HG03439 (cell line): ENCODE measurements around the gene CRKL.
"Not testable (repeated sequence)": the region's sequence is repeated elsewhere in the genome, so short reads cannot be mapped to it uniquely, and the experiment has no call there.

Source experiments
- ATAC-seq: cut with Tn5 transposase; IDR thresholded peaks from one replicate; pipeline ENCODE4 v1.9.1; 2021; ENCODE audit warnings: mild to moderate bottlenecking, moderate library complexity; ENCODE audit not compliant: unreplicated experiment

Gene CRKL

GRCh38 chr22:20916916-20917810, at the start of gene CRKL:
TSS of gene CRKL (plus strand) at chr22:20917407. CDS start at chr22:20917935, 528 bp downstream.
- ATAC-seq: peak; percentile 90

- ATAC-seq: no peak
Measured at GRCh38 chr22:20868025-20868962, 48.9 kb upstream of the CRKL start.

- ATAC-seq: no peak
Measured at GRCh38 chr22:20869234-20869633, 48.0 kb upstream of the CRKL start.

GRCh38 chr22:20873214-20873613, 44.0 kb upstream of the CRKL start:
- ATAC-seq: no peak

- no peak for ATAC-seq
Measured at GRCh38 chr22:20875296-20875695, 41.9 kb upstream of the CRKL start.

GRCh38 chr22:20877715-20878114, 39.5 kb upstream of the CRKL start:
- ATAC-seq: no peak

GRCh38 chr22:20881231-20881630, 36.0 kb upstream of the CRKL start:
- no peak for ATAC-seq

GRCh38 chr22:20881869-20882815, 35.1 kb upstream of the CRKL start:
- no peak for ATAC-seq

- no peak for ATAC-seq
Measured at GRCh38 chr22:20882855-20883254, 34.4 kb upstream of the CRKL start.

- no peak for ATAC-seq
Measured at GRCh38 chr22:20884454-20884853, 32.8 kb upstream of the CRKL start.

- no peak for ATAC-seq
Measured at GRCh38 chr22:20885017-20885556, 32.1 kb upstream of the CRKL start.

GRCh38 chr22:20885557-20886323, 31.5 kb upstream of the CRKL start:
- ATAC-seq: no peak

GRCh38 chr22:20887375-20887774, 29.8 kb upstream of the CRKL start:
- ATAC-seq: no peak

- ATAC-seq: no peak
Measured at GRCh38 chr22:20889025-20889704, 28.0 kb upstream of the CRKL start.

- ATAC-seq: no peak
Measured at GRCh38 chr22:20889904-20890540, 27.2 kb upstream of the CRKL start.

GRCh38 chr22:20890975-20891374, 26.2 kb upstream of the CRKL start:
- no peak for ATAC-seq

- not testable (repeated sequence) for ATAC-seq
Measured at GRCh38 chr22:20897737-20898136, 19.5 kb upstream of the CRKL start.

- ATAC-seq: no peak
Measured at GRCh38 chr22:20899827-20900423, 17.3 kb upstream of the CRKL start.
